IMR-90 (cell line): ENCODE data around the gene PRRG1. TPM values are rescaled to one million over a fixed set of nuclear protein-coding genes. Genes with fewer than 3 reads are reported as not detected.

Source experiments
- ATAC-seq: fragments of 200-7000 bp; cut with Tn5 transposase; 2 replicates; pipeline ENCODE4 v1.9.1; 2020; ENCODE audit warnings: low read depth, mild to moderate bottlenecking, moderate library complexity
- BruUV-seq: library from RNA; stranded (reverse); fragments of 400-500 nt; replicated peaks from 2 replicates; lab custom pipeline; 2021; lab: Mats Ljungman, UMichigan
- CTCF ChIA-PET: fragments of 300-600 bp; formaldehyde crosslinking; extraction: SDS; loops from one replicate; lab custom pipeline; 2021; ENCODE audit warnings: antibody characterized with exemption; lab: Yijun Ruan, JAX
- POLR2A ChIA-PET: fragments of 300-600 bp; sonication (Branson Sonifier 250); formaldehyde crosslinking; loops from one replicate; lab custom pipeline; 2022; ENCODE audit warnings: antibody characterized with exemption; ENCODE audit not compliant: unreplicated experiment; lab: Charles Lee
- DNase-seq: peaks from one replicate; pipeline ENCODE4 v3.0.0; 2013
- H2AFZ ChIP-seq: replicated peaks from 2 replicates; pipeline ENCODE3; 2013; ENCODE audit warnings: low read length, mild to moderate bottlenecking; ENCODE audit not compliant: poor library complexity
- H2AK5ac ChIP-seq: 2 replicates; pipeline ENCODE4 v1.6.1; 2013; ENCODE audit warnings: low read depth, low read length, inconsistent platforms
- H2AK9ac ChIP-seq: replicated peaks from 2 replicates; pipeline ENCODE3; 2013; ENCODE audit warnings: mild to moderate bottlenecking, low read depth, low read length, moderate library complexity; ENCODE audit not compliant: poor library complexity
- H2BK120ac ChIP-seq: 2 replicates; pipeline ENCODE4 v1.6.1; 2013; ENCODE audit warnings: low read depth, low read length, inconsistent platforms
- H2BK15ac ChIP-seq: 3 replicates; pipeline ENCODE4 v1.6.1; 2013; ENCODE audit warnings: low read depth, low read length, inconsistent platforms
- H2BK20ac ChIP-seq: 2 replicates; pipeline ENCODE4 v1.6.1; 2013; ENCODE audit warnings: low read depth, mild to moderate bottlenecking, inconsistent platforms, low read length, moderate library complexity
- H2BK5ac ChIP-seq: 2 replicates; pipeline ENCODE4 v1.6.1; 2013; ENCODE audit warnings: mild to moderate bottlenecking, low read depth, low read length, inconsistent platforms; ENCODE audit not compliant: poor library complexity, severe bottlenecking
- H3K14ac ChIP-seq: replicated peaks from 2 replicates; pipeline ENCODE4 v1.6.1; 2013; ENCODE audit warnings: low read depth, low read length, inconsistent platforms
- H3K18ac ChIP-seq: 2 replicates; pipeline ENCODE4 v1.6.1; 2013; ENCODE audit warnings: low read depth, low read length, control low read depth
- H3K23ac ChIP-seq: 2 replicates; pipeline ENCODE4 v1.6.1; 2013; ENCODE audit warnings: low read depth, low read length, inconsistent platforms
- H3K27ac ChIP-seq: 2 replicates; pipeline ENCODE4 v1.5.1; 2013; ENCODE audit warnings: mild to moderate bottlenecking, control low read depth, low read length; ENCODE audit not compliant: insufficient read depth
- H3K27me3 ChIP-seq: 2 replicates; pipeline ENCODE4 v1.6.1; 2013; ENCODE audit warnings: low read length; ENCODE audit not compliant: control insufficient read depth, insufficient read depth
- H3K36me3 ChIP-seq: 2 replicates; pipeline ENCODE4 v1.6.1; 2013; ENCODE audit warnings: low read length, mixed read lengths; ENCODE audit not compliant: control insufficient read depth, insufficient read depth
- H3K4ac ChIP-seq: 2 replicates; pipeline ENCODE4 v1.6.1; 2013; ENCODE audit warnings: low read depth, low read length, inconsistent platforms
- H3K4me1 ChIP-seq: 2 replicates; pipeline ENCODE4 v1.6.1; 2013; ENCODE audit warnings: low read length, mixed read lengths; ENCODE audit not compliant: control insufficient read depth, insufficient read depth
- H3K4me2 ChIP-seq: 2 replicates; pipeline ENCODE4 v1.6.1; 2013; ENCODE audit warnings: low read depth, mild to moderate bottlenecking, control low read depth, low read length, moderate library complexity
- H3K4me3 ChIP-seq: 2 replicates; pipeline ENCODE4 v1.5.1; 2013; ENCODE audit warnings: low read depth, mild to moderate bottlenecking, control low read depth, low read length, moderate library complexity; ENCODE audit not compliant: insufficient read depth
- H3K56ac ChIP-seq: 2 replicates; pipeline ENCODE4 v1.6.1; 2013; ENCODE audit warnings: low read length, inconsistent platforms; ENCODE audit not compliant: insufficient read depth; ENCODE audit errors: extremely low read depth
- H3K79me1 ChIP-seq, 2 experiments: 2 replicates each; pipeline ENCODE4 v1.6.1; 2013; ENCODE audit warnings: low read length in 2 of 2, inconsistent platforms in 1 of 2, low read depth in 1 of 2
- H3K9ac ChIP-seq: 2 replicates; pipeline ENCODE4 v1.6.1; 2013; ENCODE audit warnings: low read depth, low read length, control low read depth
- H3K9me1 ChIP-seq: 2 replicates; pipeline ENCODE4 v1.6.1; 2013; ENCODE audit warnings: low read length, inconsistent platforms; ENCODE audit not compliant: insufficient read depth
- H3K9me3 ChIP-seq: 2 replicates; pipeline ENCODE4 v1.6.1; 2013; ENCODE audit warnings: low read length; ENCODE audit not compliant: control insufficient read depth, insufficient read depth
- H4K20me1 ChIP-seq: 2 replicates; pipeline ENCODE4 v1.6.1; 2013; ENCODE audit warnings: low read length, inconsistent platforms; ENCODE audit not compliant: insufficient read depth
- H4K5ac ChIP-seq: 2 replicates; pipeline ENCODE4 v1.6.1; 2013; ENCODE audit warnings: mild to moderate bottlenecking, low read depth, low read length, control low read depth
- H4K8ac ChIP-seq, 2 experiments: 2 replicates each; pipeline ENCODE4 v1.6.1; 2013; ENCODE audit warnings: low read depth in 2 of 2, low read length in 2 of 2, control low read depth in 1 of 2, inconsistent platforms in 1 of 2
- H4K91ac ChIP-seq: 2 replicates; pipeline ENCODE4 v1.6.1; 2013; ENCODE audit warnings: low read depth, low read length, inconsistent platforms; ENCODE audit not compliant: insufficient read depth
- BHLHE40 ChIP-seq: fragments of 150-350 bp; IDR thresholded peaks from 2 replicates; pipeline ENCODE4 v1.6.1; 2016; ENCODE audit warnings: mild to moderate bottlenecking, low read depth, low read length
- CEBPB ChIP-seq: IDR thresholded peaks from 2 replicates; pipeline ENCODE4 v1.6.1; 2012; ENCODE audit warnings: low read depth, low read length, improper control_type of control experiment
- CHD1 ChIP-seq: IDR thresholded peaks from 2 replicates; pipeline ENCODE4 v1.6.1; 2012; ENCODE audit warnings: low read depth, low read length, improper control_type of control experiment
- CTCF ChIP-seq: conservative IDR thresholded peaks from 2 replicates; pipeline ENCODE4 v1.5.1; 2012; ENCODE audit warnings: mild to moderate bottlenecking, low read depth, low read length, improper control_type of control experiment
- ELK1 ChIP-seq: fragments of 150-350 bp; IDR thresholded peaks from 2 replicates; pipeline ENCODE4 v1.6.1; 2016; ENCODE audit warnings: low read depth, mild to moderate bottlenecking, low read length, moderate library complexity, borderline replicate concordance
- FOS ChIP-seq: fragments of 150-350 bp; IDR thresholded peaks from 2 replicates; pipeline ENCODE4 v1.6.1; 2016; ENCODE audit warnings: low read depth, low read length
- MAFK ChIP-seq: IDR thresholded peaks from 2 replicates; pipeline ENCODE4 v1.6.1; 2012; ENCODE audit warnings: low read depth, low read length, improper control_type of control experiment
- MAZ ChIP-seq: IDR thresholded peaks from 2 replicates; pipeline ENCODE4 v1.6.1; 2012; ENCODE audit warnings: low read depth, mild to moderate bottlenecking, low read length, improper control_type of control experiment, moderate library complexity, borderline replicate concordance
- MXI1 ChIP-seq: IDR thresholded peaks from 2 replicates; pipeline ENCODE4 v1.6.1; 2012; ENCODE audit warnings: low read depth, mild to moderate bottlenecking, low read length, moderate library complexity, borderline replicate concordance
- NFE2L2 ChIP-seq: fragments of 150-350 bp; IDR thresholded peaks from 2 replicates; pipeline ENCODE4 v1.6.1; 2016; ENCODE audit warnings: low read depth, mild to moderate bottlenecking, low read length
- POLR2A ChIP-seq: IDR thresholded peaks from 2 replicates; pipeline ENCODE4 v1.6.1; 2012; ENCODE audit warnings: mild to moderate bottlenecking, low read depth, low read length
- RAD21 ChIP-seq: IDR thresholded peaks from 2 replicates; pipeline ENCODE4 v1.6.1; 2012; ENCODE audit warnings: low read length, improper control_type of control experiment
- RCOR1 ChIP-seq: IDR thresholded peaks from 2 replicates; pipeline ENCODE4 v1.6.1; 2012; ENCODE audit warnings: mild to moderate bottlenecking, low read length, improper control_type of control experiment; ENCODE audit not compliant: insufficient replicate concordance
- RFX5 ChIP-seq: IDR thresholded peaks from 2 replicates; pipeline ENCODE4 v1.8.0; 2012; ENCODE audit warnings: low read depth, mild to moderate bottlenecking, low read length, moderate library complexity
- SMC3 ChIP-seq: fragments of 150-350 bp; IDR thresholded peaks from 2 replicates; pipeline ENCODE4 v1.6.1; 2016; ENCODE audit warnings: low read depth, mild to moderate bottlenecking, antibody characterized with exemption, low read length, moderate library complexity
- USF2 ChIP-seq: fragments of 150-350 bp; IDR thresholded peaks from 2 replicates; pipeline ENCODE4 v1.6.1; 2017; ENCODE audit warnings: mild to moderate bottlenecking, antibody characterized with exemption, low read length, low read depth
- WGBS, 2 experiments: methylation state at CpG; one replicate each; pipeline versions ENCODE4 v1.1.5 to v1.1.7; 2013; ENCODE audit warnings: missing lambda C conversion rate in 2 of 2; ENCODE audit not compliant: insufficient read length in 1 of 2; ENCODE audit errors: extremely low coverage in 2 of 2; 5-methylcytosine and 5-hydroxymethylcytosine counted together
- dilution Hi-C: fragments of 300-500 bp; cut with HindIII; formaldehyde crosslinking; loops from one replicate; pipeline ENCODE4 v1.14.3; 2018; ENCODE audit warnings: low sequenced_read_pairs; ENCODE audit not compliant: unreplicated experiment
- in situ Hi-C: fragments of 300-500 bp; cut with MboI; formaldehyde crosslinking; loops from 3 replicates; pipeline ENCODE4 v1.14.3; 2019; ENCODE audit warnings: low sequenced_read_pairs, inconsistent platforms, mixed read lengths
- intact Hi-C: fragments of 100-400 bp; cut with micrococcal nuclease; formaldehyde crosslinking; loops from 2 replicates; pipeline ENCODE4 v1.10.0; 2022
- polyA plus RNA-seq, 3 experiments: library from polyadenylated mRNA; depleted of rRNA; stranded (reverse); fragments of >200 nt; gene quantifications; 2 replicates each; pipeline ENCODE4 v1.2.3, GENCODE V29; 2012; ENCODE audit warnings: low replicate concordance in 1 of 3
- total RNA-seq: library from RNA; depleted of rRNA; stranded (reverse); fragments of >200 nt; gene quantifications from 2 replicates; pipeline ENCODE4 v1.2.3, GENCODE V29; 2012

The PRRG1 gene
- total and polyA plus RNA-seq, 2 of the 4 experiments (the other 2 are of a cell fraction) = 9.0 to 11.1 TPM

GRCh38 chrX:37455381-37455780 lies 106.2 kb downstream of the PRRG1 start:
- ATAC-seq (no peak), DNase-seq (no peak)
- TF ChIP-seq RAD21 (no peak), MXI1 (no peak), ELK1 (no peak), FOS (no peak), CEBPB (no peak), CHD1 (no peak), CTCF (no peak), RCOR1 (no peak), SMC3 (no peak), MAFK (no peak), RFX5 (no peak), USF2 (no peak), NFE2L2 (no peak), POLR2A (no peak), BHLHE40 (no peak), MAZ (no peak)
- in situ Hi-C loops = no loop called here
- dilution Hi-C loops = no loop called here
- Histone ChIP-seq H2AK9ac (no peak overlapping the region), H3K9me1 (no peaks in the 10 kb centered on the region; the same call in 1 of the 2 replicates), H2BK20ac (no peak overlapping the region), H3K9ac (no peak overlapping the region), H3K4me3 (no peak overlapping the region), H3K4ac (no peak overlapping the region), H3K9me3 (no peaks in the 10 kb centered on the region), H2AK5ac (no peak overlapping the region), H3K56ac (no peak overlapping the region), H3K27me3 (no peaks in the 10 kb centered on the region), H4K20me1 (no peaks in the 10 kb centered on the region), H3K4me1 (no peaks in the 10 kb centered on the region; the same call in 1 of the 2 replicates), H4K5ac (no peak overlapping the region), H3K23ac (no peak overlapping the region), H4K91ac (no peak overlapping the region), H3K27ac (no peak overlapping the region), H3K4me2 (no peak overlapping the region), H3K36me3 (peaks cover 3% of the 10 kb centered on the region; the same call in 1 of the 2 replicates), H2BK120ac (no peak overlapping the region), H2BK5ac (no peak overlapping the region), H4K8ac (no peak overlapping the region), H3K79me1 (no peaks in the 10 kb centered on the region; a peak in 1 of 4 replicates), H2BK15ac (no peak overlapping the region), H3K18ac (no peak overlapping the region), H3K14ac (no peak overlapping the region), H2AFZ (no peak overlapping the region)
- CTCF ChIA-PET = interaction anchor here (0.5 kb wide), 1 partner anchor 372 kb away, joined by 3 read pairs; no protein-coding TSS in a partner anchor
- POLR2A ChIA-PET = no interaction called here
- no CpG with 5 or more reads among the region's 1 CpG for WGBS, 2 experiments
- BruUV-seq = no TSS peak
- intact Hi-C loops = no loop called here
